Calu3 (cell line): ENCODE results near the gene CPSF3. TPM values are rescaled to one million over a fixed set of nuclear protein-coding genes. Genes with fewer than 3 reads are reported as not detected.

ENCODE experiments used
- Bru-seq: library from RNA; stranded (reverse); fragments of 400-500 nt; gene quantifications from one replicate; lab custom pipeline; 2021; lab: Mats Ljungman, UMichigan
- BruChase-seq, 2 experiments: library from RNA; stranded (reverse); fragments of 400-500 nt; gene quantifications; one replicate each; lab custom pipeline; 2021; lab: Mats Ljungman, UMichigan
- BruUV-seq: library from RNA; stranded (reverse); fragments of 400-500 nt; replicated peaks from 2 replicates; lab custom pipeline; 2021; lab: Mats Ljungman, UMichigan
- CTCF ChIA-PET: fragments of 300-600 bp; sonication (Branson Sonifier 250); formaldehyde crosslinking; loops from one replicate; lab custom pipeline; 2022; ENCODE audit warnings: antibody characterized with exemption; lab: Charles Lee
- DNase-seq: peaks from one replicate; pipeline ENCODE4 v3.0.0; 2022
- H3K27ac Mint-ChIP-seq: one replicate; pipeline ENCODE4 v1.8.0; 2022; ENCODE audit warnings: mixed read lengths; ENCODE audit not compliant: unreplicated experiment
- H3K27me3 Mint-ChIP-seq: one replicate; pipeline ENCODE4 v1.8.0; 2022; ENCODE audit warnings: mixed read lengths; ENCODE audit not compliant: unreplicated experiment
- H3K36me3 Mint-ChIP-seq: one replicate; pipeline ENCODE4 v1.8.0; 2022; ENCODE audit warnings: mild to moderate bottlenecking, moderate library complexity, mixed read lengths; ENCODE audit not compliant: insufficient read depth, unreplicated experiment
- H3K4me1 Mint-ChIP-seq: one replicate; pipeline ENCODE4 v1.8.0; 2022; ENCODE audit warnings: mild to moderate bottlenecking, low read depth, mixed read lengths; ENCODE audit not compliant: unreplicated experiment
- H3K4me3 Mint-ChIP-seq: one replicate; pipeline ENCODE4 v1.8.0; 2022; ENCODE audit warnings: mild to moderate bottlenecking, low read depth, moderate library complexity, mixed read lengths; ENCODE audit not compliant: unreplicated experiment
- H3K9me3 Mint-ChIP-seq: one replicate; pipeline ENCODE4 v1.8.0; 2022; ENCODE audit warnings: low read depth, mixed read lengths; ENCODE audit not compliant: unreplicated experiment
- intact Hi-C: fragments of 100-400 bp; cut with micrococcal nuclease; formaldehyde crosslinking; loops from one replicate; pipeline ENCODE4 v1.10.0; 2022; ENCODE audit not compliant: unreplicated experiment
- long read RNA-seq: library from polyadenylated mRNA; stranded (forward); transcript quantifications from one replicate; pipeline ENCODE4 v2.0.0, GENCODE V29; 2022
- total RNA-seq: library from RNA; stranded (reverse); gene quantifications from 2 replicates; pipeline ENCODE4 v1.2.3, GENCODE V29; 2022
- TF ChIP-seq, protein P1 (sequence below): fragments of 200-600 bp; IDR thresholded peaks from one replicate; pipeline ENCODE4 v1.8.0; 2022; ENCODE audit warnings: antibody characterized with exemption; ENCODE audit not compliant: unreplicated experiment

CPSF3 gene
- 54.8 and 56.7 TPM in 2 replicates for total RNA-seq
- Bru-seq, nascent RNA: percentile 72 among the genes with signal in this experiment
- BruChase-seq, experiment 1, labeled RNA remaining after a 6-hour chase: percentile 79 among the genes with signal in this experiment
- percentile 69 among the genes with signal in this experiment for BruChase-seq, experiment 2, labeled RNA remaining after a 2-hour chase
- long read RNA-seq, transcript CPSF3-201 (18 exons, 2,345 nt): major isoform, 129 of 146 reads
- long read RNA-seq, partial matches to known transcripts: 7 of 146 reads
- long read RNA-seq, other reads (novel, unspliced or antisense): 10 of 146 reads

DNA sequence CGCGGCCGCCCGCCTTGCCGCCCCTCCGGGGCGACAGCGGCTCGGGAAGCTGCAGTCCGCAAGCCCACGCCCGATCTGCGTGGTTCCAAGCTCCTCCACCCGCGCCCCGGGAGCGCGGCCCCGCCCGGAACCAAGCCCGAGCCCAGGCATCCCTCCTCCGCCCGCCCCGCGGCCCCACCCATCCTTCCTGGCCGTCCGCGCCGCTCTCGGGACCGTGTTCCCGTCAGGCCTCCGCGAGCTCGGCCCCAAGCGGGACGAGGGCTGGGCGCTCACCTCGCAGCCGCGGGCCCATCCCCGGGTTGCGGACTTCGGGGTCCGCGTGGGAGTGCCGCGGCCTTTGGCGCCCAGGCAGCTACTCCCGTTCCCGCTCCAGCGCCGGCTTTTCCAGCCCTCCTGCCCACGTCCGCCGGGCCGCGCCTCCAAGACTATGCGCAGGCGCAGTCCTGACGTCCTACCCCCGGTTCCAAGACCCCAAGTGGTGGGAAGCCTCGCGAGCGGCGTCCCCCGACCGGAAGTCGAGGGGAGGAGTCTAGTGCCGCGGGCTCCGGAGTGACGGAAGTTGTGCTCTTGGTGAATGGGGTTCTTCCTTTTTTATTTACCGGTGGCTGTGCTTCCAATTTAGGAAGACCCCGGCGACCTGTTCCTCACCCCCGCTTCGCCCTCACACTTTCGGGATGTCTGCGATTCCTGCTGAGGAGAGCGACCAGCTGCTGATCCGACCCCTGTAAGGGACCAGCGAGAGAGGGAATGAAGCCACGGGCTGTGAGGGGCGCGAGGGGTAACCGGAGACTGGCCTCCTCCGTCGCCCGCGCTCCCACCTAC is at the start of gene CPSF3, which contains the start of gene ITGB1BP1:
Gene CPSF3, plus strand, starts transcription at position 555 of the 822 bp plus-strand sequence. Its CDS starts 120 bp downstream, at position 675.
Gene ITGB1BP1, minus strand, starts transcription at position 429 of the 822 bp plus-strand sequence. CDS start 4,831 bp downstream, outside the sequence.
- H3K27me3 Mint-ChIP-seq: no peaks in the 10 kb centered on the region
- no TSS peak for BruUV-seq
- CTCF ChIA-PET: interaction anchor here (0.6 kb wide), 1 partner anchor 15 kb away, joined by 4 read pairs; no protein-coding TSS in a partner anchor
- peak; percentile 98 for DNase-seq
- peak within 1 kb of the TSS; percentile 83 for H3K27ac Mint-ChIP-seq
- TF ChIP-seq, protein P1, sequence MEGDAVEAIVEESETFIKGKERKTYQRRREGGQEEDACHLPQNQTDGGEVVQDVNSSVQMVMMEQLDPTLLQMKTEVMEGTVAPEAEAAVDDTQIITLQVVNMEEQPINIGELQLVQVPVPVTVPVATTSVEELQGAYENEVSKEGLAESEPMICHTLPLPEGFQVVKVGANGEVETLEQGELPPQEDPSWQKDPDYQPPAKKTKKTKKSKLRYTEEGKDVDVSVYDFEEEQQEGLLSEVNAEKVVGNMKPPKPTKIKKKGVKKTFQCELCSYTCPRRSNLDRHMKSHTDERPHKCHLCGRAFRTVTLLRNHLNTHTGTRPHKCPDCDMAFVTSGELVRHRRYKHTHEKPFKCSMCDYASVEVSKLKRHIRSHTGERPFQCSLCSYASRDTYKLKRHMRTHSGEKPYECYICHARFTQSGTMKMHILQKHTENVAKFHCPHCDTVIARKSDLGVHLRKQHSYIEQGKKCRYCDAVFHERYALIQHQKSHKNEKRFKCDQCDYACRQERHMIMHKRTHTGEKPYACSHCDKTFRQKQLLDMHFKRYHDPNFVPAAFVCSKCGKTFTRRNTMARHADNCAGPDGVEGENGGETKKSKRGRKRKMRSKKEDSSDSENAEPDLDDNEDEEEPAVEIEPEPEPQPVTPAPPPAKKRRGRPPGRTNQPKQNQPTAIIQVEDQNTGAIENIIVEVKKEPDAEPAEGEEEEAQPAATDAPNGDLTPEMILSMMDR: no peak
- H3K4me1 Mint-ChIP-seq: peaks cover 23% of the 10 kb centered on the region
- H3K9me3 Mint-ChIP-seq: no peaks in the 10 kb centered on the region
- H3K36me3 Mint-ChIP-seq: peaks cover 30% of the 10 kb centered on the region
- no peak within 1 kb of the TSS for H3K4me3 Mint-ChIP-seq
- intact Hi-C loops: no loop called here

DNA sequence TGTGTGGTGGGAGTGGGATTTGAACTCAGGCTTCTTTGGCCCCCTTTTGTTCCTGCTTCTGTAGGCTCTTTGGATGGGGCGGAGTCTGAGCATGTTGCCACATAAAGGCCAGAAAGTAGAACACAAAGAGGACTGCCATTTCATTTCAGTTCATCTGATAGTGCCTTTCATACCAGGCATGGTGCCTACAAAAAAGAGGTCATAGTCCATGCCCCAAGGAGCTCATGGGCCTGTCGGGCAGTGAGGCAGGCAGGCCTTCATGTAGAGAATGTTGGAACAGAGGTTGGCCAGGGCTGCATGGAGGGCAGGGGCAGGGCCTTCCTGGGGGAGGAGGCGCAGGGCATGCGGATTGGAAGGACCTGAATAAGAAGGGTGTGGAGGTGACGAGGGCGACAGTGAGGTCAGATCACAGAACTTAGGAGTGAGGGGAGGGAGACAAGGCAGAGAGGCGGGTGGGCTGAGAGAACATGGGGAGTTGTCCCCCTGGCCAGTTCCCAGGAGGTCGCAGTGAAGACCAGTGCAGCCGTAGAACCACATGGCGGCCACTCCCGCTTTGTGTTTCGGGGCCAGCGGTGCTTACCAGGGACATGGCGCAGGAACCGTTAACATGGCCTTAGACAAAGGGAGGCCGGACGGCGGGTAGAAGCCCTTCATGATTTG is 49.3 kb upstream of the CPSF3 start:
- TF ChIP-seq, protein P1: no peak
- no peaks in the 10 kb centered on the region for H3K9me3 Mint-ChIP-seq
- H3K4me3 Mint-ChIP-seq: no peak overlapping the region
- no TSS peak for BruUV-seq
- no peaks in the 10 kb centered on the region for H3K4me1 Mint-ChIP-seq
- DNase-seq: no peak
- CTCF ChIA-PET: interaction anchor here (0.6 kb wide), 1 partner anchor 120 kb away, joined by 6 read pairs; no protein-coding TSS in a partner anchor
- no peaks in the 10 kb centered on the region for H3K27me3 Mint-ChIP-seq
- no peak overlapping the region for H3K27ac Mint-ChIP-seq
- intact Hi-C loops: no loop called here
- peaks cover 64% of the 10 kb centered on the region for H3K36me3 Mint-ChIP-seq

DNA sequence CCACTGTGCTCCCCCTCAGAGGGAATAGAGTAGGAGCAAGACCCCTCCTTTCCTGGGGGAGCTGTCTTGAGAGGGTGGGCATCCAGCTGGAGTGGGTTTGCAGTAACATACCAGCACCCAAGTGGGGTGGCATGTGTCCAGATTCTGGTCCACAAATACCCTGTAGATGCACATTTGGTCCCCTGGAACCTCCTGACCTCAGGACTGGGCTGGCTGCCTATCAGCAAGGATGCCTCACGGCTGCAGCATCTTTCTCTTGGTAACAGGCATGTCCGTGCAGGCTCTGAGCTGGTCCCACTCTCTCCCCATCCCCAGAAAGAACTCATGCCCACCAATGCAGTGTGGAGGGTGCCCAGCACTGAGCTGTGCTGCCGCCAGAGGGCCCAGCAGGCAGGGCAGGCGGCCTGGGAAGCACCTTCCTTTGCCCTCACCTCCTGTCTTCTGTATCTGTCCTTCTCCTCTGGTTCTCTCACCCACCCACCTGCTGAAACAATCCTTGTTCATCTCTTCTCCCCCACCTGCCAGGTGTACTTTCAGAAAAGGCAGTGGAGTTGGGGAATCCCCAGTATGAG is 47.5 kb upstream of the CPSF3 start:
- H3K4me1 Mint-ChIP-seq: peaks cover 5% of the 10 kb centered on the region
- H3K4me3 Mint-ChIP-seq: no peak overlapping the region
- H3K9me3 Mint-ChIP-seq: no peaks in the 10 kb centered on the region
- TF ChIP-seq, protein P1: no peak
- CTCF ChIA-PET: interaction anchor here (0.9 kb wide), 1 partner anchor 196 kb away, joined by 3 read pairs; no protein-coding TSS in a partner anchor
- intact Hi-C loops: no loop called here
- DNase-seq: no peak
- H3K36me3 Mint-ChIP-seq: peaks cover 57% of the 10 kb centered on the region
- H3K27me3 Mint-ChIP-seq: no peaks in the 10 kb centered on the region
- no TSS peak for BruUV-seq
- H3K27ac Mint-ChIP-seq: no peak overlapping the region
